ENCODE measurements around the gene ZC3H12C. TPM values are rescaled to one million over a fixed set of nuclear protein-coding genes. Genes with fewer than 3 reads are reported as not detected.

The ZC3H12C gene
- total RNA-seq, 4 donors from 2014 or later = 2.3 to 27.6 (median 18.6) TPM

DNA sequence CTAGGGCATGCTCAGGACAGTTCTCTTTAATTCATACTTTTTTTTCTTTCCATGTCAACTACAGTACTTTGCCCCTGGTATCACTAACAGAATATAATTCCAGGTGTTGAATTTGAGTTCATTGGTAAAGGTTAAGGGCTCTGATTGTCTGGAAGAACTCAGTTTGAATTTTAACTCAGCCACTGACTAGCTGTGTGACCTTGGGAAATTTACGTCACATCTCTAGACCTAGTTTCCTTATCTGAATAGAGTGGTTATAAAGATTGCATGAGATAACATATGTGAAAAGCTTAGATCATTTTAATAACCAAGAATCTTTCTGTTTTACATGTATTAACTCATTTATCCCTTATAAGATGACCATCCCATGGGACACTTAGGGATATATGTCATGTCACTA lies 15.8 kb upstream of the ZC3H12C start:
- no peaks in the 10 kb centered on the region for H3K36me3 ChIP-seq
- H3K4me1 ChIP-seq = no peaks in the 10 kb centered on the region
- H3K27ac ChIP-seq = no peak overlapping the region
- no peak overlapping the region for H3K4me3 ChIP-seq
- no peak for DNase-seq
- intact Hi-C loops (cut with DNase I; ENCODE audit: low total_unique reads) = no loop called here
- TF ChIP-seq POLR2A (IDR thresholded peaks at IDR 0.05) = no peak
- TF ChIP-seq, protein P1, sequence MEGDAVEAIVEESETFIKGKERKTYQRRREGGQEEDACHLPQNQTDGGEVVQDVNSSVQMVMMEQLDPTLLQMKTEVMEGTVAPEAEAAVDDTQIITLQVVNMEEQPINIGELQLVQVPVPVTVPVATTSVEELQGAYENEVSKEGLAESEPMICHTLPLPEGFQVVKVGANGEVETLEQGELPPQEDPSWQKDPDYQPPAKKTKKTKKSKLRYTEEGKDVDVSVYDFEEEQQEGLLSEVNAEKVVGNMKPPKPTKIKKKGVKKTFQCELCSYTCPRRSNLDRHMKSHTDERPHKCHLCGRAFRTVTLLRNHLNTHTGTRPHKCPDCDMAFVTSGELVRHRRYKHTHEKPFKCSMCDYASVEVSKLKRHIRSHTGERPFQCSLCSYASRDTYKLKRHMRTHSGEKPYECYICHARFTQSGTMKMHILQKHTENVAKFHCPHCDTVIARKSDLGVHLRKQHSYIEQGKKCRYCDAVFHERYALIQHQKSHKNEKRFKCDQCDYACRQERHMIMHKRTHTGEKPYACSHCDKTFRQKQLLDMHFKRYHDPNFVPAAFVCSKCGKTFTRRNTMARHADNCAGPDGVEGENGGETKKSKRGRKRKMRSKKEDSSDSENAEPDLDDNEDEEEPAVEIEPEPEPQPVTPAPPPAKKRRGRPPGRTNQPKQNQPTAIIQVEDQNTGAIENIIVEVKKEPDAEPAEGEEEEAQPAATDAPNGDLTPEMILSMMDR (IDR thresholded peaks at IDR 0.05) = no peak
- H3K9me3 ChIP-seq = no peaks in the 10 kb centered on the region
- H3K27me3 ChIP-seq = no peaks in the 10 kb centered on the region

DNA sequence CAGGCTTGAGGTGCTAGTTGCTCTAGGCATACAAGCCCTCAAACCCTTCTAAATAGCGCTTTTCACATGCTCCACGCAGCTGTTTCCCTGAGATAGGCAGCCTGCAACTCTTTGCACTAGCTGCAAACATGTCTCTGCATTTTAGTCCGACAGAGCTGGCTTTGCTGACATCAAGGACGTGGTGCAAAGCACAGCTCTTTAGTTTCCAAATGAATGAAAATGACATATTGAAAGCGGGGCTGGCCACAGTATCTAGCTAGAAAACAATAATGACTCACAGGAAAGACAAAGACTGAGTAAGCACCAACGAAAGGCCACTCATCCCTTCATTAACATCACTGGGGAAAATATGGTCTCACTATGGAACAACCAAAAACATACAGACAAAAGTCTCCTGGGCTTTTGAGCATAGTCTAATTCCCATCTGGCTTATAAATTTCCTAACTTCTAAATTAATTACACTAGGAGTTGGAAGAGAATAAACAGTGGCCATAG lies 15.3 kb upstream of the ZC3H12C start:
- Histone ChIP-seq H3K27ac (no peak overlapping the region), H3K4me1 (no peaks in the 10 kb centered on the region), H3K27me3 (no peaks in the 10 kb centered on the region), H3K9me3 (no peaks in the 10 kb centered on the region), H3K4me3 (no peak overlapping the region), H3K36me3 (no peaks in the 10 kb centered on the region)
- DNase-seq = no peak
- TF ChIP-seq, protein P1 (IDR thresholded peaks at IDR 0.05) = no peak
- no peak for TF ChIP-seq POLR2A (IDR thresholded peaks at IDR 0.05)
- intact Hi-C loops (cut with DNase I; ENCODE audit: low total_unique reads) = no loop called here

DNA sequence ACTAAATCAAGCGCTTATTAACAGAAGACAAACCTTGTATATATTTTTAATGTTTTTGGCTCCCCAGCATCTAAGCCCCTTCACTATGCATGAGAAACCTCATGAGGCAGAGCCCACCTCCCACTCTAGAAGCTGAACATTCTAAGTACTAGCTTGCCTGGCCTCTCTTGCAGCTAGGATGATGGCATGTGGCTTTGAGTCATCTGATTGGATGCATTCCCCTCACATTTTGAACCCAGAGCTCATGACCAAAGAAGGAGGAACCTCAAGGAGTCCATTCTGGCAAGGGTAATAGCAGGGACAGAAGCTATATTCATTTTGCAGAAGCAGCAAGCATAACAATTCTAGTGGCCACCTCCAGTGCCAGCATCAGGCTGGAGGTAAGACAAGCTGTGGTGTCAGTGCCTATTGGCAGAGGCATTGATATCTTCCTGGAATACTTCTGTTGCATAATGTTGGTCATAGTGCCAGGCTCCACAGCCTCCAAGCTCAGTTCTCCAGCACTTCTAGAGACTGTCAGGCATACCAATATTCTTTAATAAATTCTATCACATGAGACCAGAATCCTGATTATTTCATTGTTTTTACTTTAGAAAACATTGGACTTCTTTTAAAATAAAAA lies 14.2 kb upstream of the ZC3H12C start:
- intact Hi-C loops (cut with DNase I; ENCODE audit: low total_unique reads) = no loop called here
- Histone ChIP-seq H3K27me3 (no peaks in the 10 kb centered on the region), H3K4me3 (no peak overlapping the region), H3K9me3 (no peaks in the 10 kb centered on the region), H3K4me1 (no peaks in the 10 kb centered on the region), H3K27ac (no peak overlapping the region), H3K36me3 (no peaks in the 10 kb centered on the region)
- no peak for DNase-seq
- no peak for TF ChIP-seq POLR2A (IDR thresholded peaks at IDR 0.05)
- TF ChIP-seq, protein P1 (IDR thresholded peaks at IDR 0.05) = no peak

DNA sequence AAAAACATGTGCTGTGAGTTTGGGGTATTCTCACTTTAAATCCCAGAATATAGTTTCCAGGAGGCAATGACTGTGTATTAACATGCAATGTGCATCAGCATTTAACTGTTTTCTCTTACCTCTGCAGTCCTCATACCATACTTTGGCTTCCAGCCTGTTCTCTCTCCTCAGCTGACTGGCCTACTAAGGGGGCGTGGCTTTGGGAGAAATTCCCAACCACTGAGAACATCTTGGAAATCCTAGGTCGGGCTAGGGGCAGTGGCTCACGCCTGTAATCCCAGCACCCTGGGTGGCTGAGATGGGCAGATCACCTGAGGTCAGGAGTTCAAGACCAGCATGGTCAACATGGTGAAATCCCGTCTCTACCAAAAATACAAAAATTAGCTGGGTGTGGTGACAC lies 13.5 kb upstream of the ZC3H12C start:
- intact Hi-C loops (cut with DNase I; ENCODE audit: low total_unique reads) = no loop called here
- TF ChIP-seq POLR2A (IDR thresholded peaks at IDR 0.05) = no peak
- TF ChIP-seq, protein P1 (IDR thresholded peaks at IDR 0.05) = no peak
- Histone ChIP-seq H3K36me3 (no peaks in the 10 kb centered on the region), H3K4me1 (no peaks in the 10 kb centered on the region), H3K9me3 (no peaks in the 10 kb centered on the region), H3K27ac (no peak overlapping the region), H3K27me3 (no peaks in the 10 kb centered on the region), H3K4me3 (no peak overlapping the region)
- no peak for DNase-seq

DNA sequence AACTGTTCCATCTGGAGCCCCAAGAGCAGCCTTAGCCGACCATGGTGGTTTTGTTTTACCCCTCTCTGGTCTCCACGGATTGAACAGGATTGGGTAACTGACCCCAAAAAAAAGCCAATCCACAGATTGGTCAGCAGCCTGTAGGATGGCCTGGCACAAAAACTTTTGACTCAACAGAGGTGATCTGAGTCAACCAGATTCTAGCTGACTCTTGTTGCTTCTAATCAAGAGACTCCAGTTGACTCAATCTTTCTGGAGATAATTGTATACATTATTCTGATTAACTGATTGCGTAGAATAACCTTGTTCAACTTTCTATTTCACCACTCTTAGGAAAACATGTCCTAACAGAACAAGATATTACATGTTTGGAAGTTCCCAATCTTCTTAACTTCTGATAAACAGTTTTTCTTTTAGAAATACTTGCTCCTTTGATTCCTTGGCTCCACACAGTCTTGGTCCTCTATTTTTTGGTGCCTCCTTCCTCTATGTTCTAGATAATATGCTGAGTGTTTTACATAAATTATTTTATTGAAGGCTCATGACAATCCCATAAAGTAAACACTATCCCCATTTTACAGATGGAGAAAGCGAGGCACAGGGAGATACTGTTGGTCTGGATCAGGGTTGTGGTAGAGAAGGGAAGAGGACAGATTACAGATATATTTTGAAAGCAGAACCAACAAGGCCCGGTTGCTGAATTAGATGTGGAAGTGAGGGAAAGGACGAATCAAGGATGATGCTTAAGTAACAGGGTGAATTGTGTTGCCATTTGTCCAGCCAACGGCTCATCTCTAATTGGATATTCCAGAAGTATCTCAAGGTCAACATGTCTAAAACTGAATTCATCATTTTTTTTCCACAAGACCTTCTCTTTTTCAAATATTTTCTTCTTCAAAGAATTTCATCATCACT lies 11.5 kb upstream of the ZC3H12C start:
- H3K27me3 ChIP-seq = no peaks in the 10 kb centered on the region
- H3K9me3 ChIP-seq = no peaks in the 10 kb centered on the region
- no peaks in the 10 kb centered on the region for H3K4me1 ChIP-seq
- no peak overlapping the region for H3K27ac ChIP-seq
- intact Hi-C loops (cut with DNase I; ENCODE audit: low total_unique reads) = no loop called here
- TF ChIP-seq POLR2A (IDR thresholded peaks at IDR 0.05) = no peak
- TF ChIP-seq, protein P1 (IDR thresholded peaks at IDR 0.05) = no peak
- H3K4me3 ChIP-seq = no peak overlapping the region
- no peak for DNase-seq
- no peaks in the 10 kb centered on the region for H3K36me3 ChIP-seq
